Progenitor cell of endocrine pancreas (in vitro differentiated cells): ENCODE results near the gene ZMYND8. TPM values are rescaled to one million over a fixed set of nuclear protein-coding genes. Genes with fewer than 3 reads are reported as not detected.
"Not testable (repeated sequence)": the region's sequence is repeated elsewhere in the genome, so short reads cannot be mapped to it uniquely, and the experiment has no call there.

Experiments
- DNase-seq: peaks from one replicate; pipeline ENCODE4 v3.0.0; 2021; ENCODE audit warnings: low spot score; ENCODE audit not compliant: unreplicated experiment
- H3K27ac Mint-ChIP-seq: 2 replicates; pipeline ENCODE4 v1.8.0; 2021; ENCODE audit warnings: mild to moderate bottlenecking, moderate library complexity, mixed read lengths
- H3K27me3 Mint-ChIP-seq: 2 replicates; pipeline ENCODE4 v1.8.0; 2021; ENCODE audit warnings: mixed read lengths
- H3K36me3 Mint-ChIP-seq: 2 replicates; pipeline ENCODE4 v1.8.0; 2022; ENCODE audit warnings: mixed read lengths; ENCODE audit not compliant: insufficient read depth
- H3K4me1 Mint-ChIP-seq: 2 replicates; pipeline ENCODE4 v1.8.0; 2021; ENCODE audit warnings: low read depth, mixed read lengths
- H3K4me3 Mint-ChIP-seq: 2 replicates; pipeline ENCODE4 v1.8.0; 2021; ENCODE audit warnings: low read depth, mild to moderate bottlenecking, moderate library complexity, mixed read lengths
- H3K9me3 Mint-ChIP-seq: 2 replicates; pipeline ENCODE4 v1.8.0; 2021; ENCODE audit warnings: low read depth, mixed read lengths
- total RNA-seq: library from RNA; stranded (reverse); gene quantifications from 2 replicates; pipeline ENCODE4 v1.2.1, GENCODE V29; 2021
- TF ChIP-seq, protein P1 (sequence below): fragments of 200-600 bp; sonication (generic); IDR thresholded peaks from one replicate; pipeline ENCODE4 v1.5.0; 2021; ENCODE audit warnings: antibody characterized with exemption, mild to moderate bottlenecking; ENCODE audit not compliant: unreplicated experiment

ZMYND8 gene
- total RNA-seq, 1 donor from 2014 or later = 102 TPM

- Mint-ChIP-seq H3K36me3 (no peaks in the 10 kb centered on the region), H3K27ac (peak overlapping the region; percentile 42), H3K9me3 (no peaks in the 10 kb centered on the region), H3K27me3 (no peaks in the 10 kb centered on the region), H3K4me3 (no peak overlapping the region), H3K4me1 (no peaks in the 10 kb centered on the region)
- TF ChIP-seq, protein P1, sequence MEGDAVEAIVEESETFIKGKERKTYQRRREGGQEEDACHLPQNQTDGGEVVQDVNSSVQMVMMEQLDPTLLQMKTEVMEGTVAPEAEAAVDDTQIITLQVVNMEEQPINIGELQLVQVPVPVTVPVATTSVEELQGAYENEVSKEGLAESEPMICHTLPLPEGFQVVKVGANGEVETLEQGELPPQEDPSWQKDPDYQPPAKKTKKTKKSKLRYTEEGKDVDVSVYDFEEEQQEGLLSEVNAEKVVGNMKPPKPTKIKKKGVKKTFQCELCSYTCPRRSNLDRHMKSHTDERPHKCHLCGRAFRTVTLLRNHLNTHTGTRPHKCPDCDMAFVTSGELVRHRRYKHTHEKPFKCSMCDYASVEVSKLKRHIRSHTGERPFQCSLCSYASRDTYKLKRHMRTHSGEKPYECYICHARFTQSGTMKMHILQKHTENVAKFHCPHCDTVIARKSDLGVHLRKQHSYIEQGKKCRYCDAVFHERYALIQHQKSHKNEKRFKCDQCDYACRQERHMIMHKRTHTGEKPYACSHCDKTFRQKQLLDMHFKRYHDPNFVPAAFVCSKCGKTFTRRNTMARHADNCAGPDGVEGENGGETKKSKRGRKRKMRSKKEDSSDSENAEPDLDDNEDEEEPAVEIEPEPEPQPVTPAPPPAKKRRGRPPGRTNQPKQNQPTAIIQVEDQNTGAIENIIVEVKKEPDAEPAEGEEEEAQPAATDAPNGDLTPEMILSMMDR = no peak
- DNase-seq = no peak
Observed at GRCh38 chr20:47181056-47181862, 175.2 kb downstream of the ZMYND8 start.

GRCh38 chr20:47179267-47179666, 177.2 kb downstream of the ZMYND8 start:
- no peak overlapping the region for H3K27ac Mint-ChIP-seq
- TF ChIP-seq, protein P1 = no peak
- no peaks in the 10 kb centered on the region for H3K9me3 Mint-ChIP-seq
- H3K36me3 Mint-ChIP-seq = no peaks in the 10 kb centered on the region
- no peaks in the 10 kb centered on the region for H3K4me1 Mint-ChIP-seq
- H3K27me3 Mint-ChIP-seq = peaks cover 6% of the 10 kb centered on the region
- H3K4me3 Mint-ChIP-seq = no peak overlapping the region
- DNase-seq = no peak

DNA sequence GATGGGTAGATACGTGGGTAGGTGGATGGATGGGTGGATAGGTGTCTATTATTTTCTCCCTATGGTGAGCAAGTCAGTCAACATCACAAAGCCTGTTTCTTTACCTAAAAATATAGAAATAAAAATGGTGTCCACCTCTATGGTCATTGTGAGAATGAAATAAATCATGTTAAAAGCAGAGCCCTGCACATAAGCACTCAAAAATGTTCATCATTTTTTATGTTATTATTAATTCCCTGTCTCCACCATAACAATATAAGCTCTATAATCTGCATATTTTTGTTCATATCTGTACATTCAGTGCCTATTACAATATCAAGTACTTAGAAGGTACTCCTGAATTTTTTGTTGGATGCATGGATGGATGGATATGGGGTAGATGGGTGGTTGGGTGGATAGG, 177.6 kb downstream of the ZMYND8 start:
- Mint-ChIP-seq H3K27me3 (peaks cover 6% of the 10 kb centered on the region), H3K36me3 (no peaks in the 10 kb centered on the region), H3K4me3 (no peak overlapping the region), H3K9me3 (no peaks in the 10 kb centered on the region), H3K27ac (no peak overlapping the region), H3K4me1 (no peaks in the 10 kb centered on the region)
- DNase-seq = no peak
- TF ChIP-seq, protein P1 = no peak

DNA sequence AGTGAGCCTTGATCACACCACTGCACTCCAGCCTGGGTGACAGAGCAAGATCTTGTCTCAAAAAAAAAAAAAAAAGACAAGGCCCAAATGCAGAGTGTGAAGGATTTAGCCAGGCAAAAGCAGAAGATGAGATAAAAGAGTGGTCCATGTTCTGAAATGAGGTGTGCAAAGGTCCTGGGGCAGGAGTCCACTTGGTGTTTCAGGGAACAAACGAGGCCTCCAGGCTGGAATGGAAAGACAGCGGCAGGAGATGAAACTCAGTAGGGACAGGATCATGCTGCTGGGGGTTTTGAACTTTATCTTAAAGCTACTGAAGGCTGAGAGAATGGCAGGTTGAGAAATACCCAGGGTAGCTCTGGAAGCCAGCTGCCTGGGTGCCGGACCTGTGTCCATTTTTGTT, 178.2 kb downstream of the ZMYND8 start:
- TF ChIP-seq, protein P1 = no peak
- H3K27ac Mint-ChIP-seq = no peak overlapping the region
- no peaks in the 10 kb centered on the region for H3K36me3 Mint-ChIP-seq
- no peaks in the 10 kb centered on the region for H3K9me3 Mint-ChIP-seq
- H3K4me1 Mint-ChIP-seq = no peaks in the 10 kb centered on the region
- no peak for DNase-seq
- H3K27me3 Mint-ChIP-seq = peaks cover 6% of the 10 kb centered on the region
- H3K4me3 Mint-ChIP-seq = no peak overlapping the region

DNA sequence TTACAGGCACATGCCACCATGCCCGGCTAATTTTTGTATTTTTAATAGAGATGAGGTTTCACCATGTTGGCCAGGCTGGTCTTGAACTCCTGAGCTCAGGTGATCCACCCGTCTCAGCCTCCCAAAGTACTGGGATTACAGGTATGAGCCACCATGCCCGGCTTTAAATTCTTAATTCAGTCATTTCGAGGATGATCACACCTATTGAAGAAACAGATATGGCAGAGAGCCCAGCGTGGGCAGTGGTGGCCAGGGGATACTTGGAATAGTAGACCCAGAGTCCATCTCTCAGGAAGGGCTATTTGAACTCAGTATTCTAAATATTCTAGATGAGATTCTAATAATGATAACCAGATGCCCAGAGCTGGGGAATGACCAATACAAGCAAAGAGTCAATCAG, 180.3 kb downstream of the ZMYND8 start:
- not testable (repeated sequence) for H3K36me3 Mint-ChIP-seq, H3K4me1 Mint-ChIP-seq, H3K27me3 Mint-ChIP-seq, DNase-seq, H3K9me3 Mint-ChIP-seq, H3K4me3 Mint-ChIP-seq, H3K27ac Mint-ChIP-seq

DNA sequence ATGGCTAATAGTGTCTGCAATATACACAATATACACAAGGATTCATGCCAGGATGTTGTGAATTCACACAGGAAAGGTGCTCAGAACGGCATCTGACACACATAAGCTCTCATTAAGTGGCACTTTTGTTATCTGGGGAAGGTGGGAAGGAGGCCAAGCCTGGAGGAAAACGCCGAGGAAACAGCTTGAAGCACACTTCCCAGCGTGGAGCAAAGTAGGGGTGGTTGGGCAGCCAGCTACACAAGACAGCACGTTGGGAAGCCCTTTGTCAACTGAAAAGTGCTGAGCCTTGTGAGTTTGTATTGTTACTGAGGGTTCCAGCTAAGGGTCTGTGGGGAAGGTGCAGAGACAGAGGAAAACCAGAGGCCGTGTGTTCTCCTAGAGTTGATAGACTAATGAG, 181.0 kb downstream of the ZMYND8 start:
- Mint-ChIP-seq H3K27ac (no peak overlapping the region), H3K4me1 (no peaks in the 10 kb centered on the region), H3K4me3 (no peak overlapping the region), H3K9me3 (no peaks in the 10 kb centered on the region), H3K27me3 (peaks cover 15% of the 10 kb centered on the region), H3K36me3 (no peaks in the 10 kb centered on the region)
- TF ChIP-seq, protein P1 = no peak
- no peak for DNase-seq
